GM18505 (cell line): ENCODE results near the gene LRRC57.

Experiments
- ATAC-seq: cut with Tn5 transposase; IDR thresholded peaks from one replicate; pipeline ENCODE4 v1.9.1; 2021; ENCODE audit not compliant: unreplicated experiment
- POLR2A ChIP-seq: IDR thresholded peaks from 4 replicates; pipeline ENCODE4 v1.6.1; 2011; ENCODE audit warnings: borderline replicate concordance; ENCODE audit not compliant: insufficient read depth, insufficient read length; ENCODE audit errors: extremely low read depth

LRRC57 gene

GRCh38 chr15:42548249-42549031 is at the start of gene LRRC57, which contains the start of gene HAUS2:
TSS of gene LRRC57 (minus strand) at chr15:42548793. CDS start at chr15:42548434, 359 bp downstream.
TSS of gene HAUS2 (plus strand) at chr15:42548838. CDS start at chr15:42548873, 35 bp downstream.
- peak; percentile 85 for TF ChIP-seq POLR2A
- peak; percentile 84 for ATAC-seq

GRCh38 chr15:42595626-42596240 is 47.1 kb upstream of the LRRC57 start:
- no peak for ATAC-seq
- no peak for TF ChIP-seq POLR2A

DNA sequence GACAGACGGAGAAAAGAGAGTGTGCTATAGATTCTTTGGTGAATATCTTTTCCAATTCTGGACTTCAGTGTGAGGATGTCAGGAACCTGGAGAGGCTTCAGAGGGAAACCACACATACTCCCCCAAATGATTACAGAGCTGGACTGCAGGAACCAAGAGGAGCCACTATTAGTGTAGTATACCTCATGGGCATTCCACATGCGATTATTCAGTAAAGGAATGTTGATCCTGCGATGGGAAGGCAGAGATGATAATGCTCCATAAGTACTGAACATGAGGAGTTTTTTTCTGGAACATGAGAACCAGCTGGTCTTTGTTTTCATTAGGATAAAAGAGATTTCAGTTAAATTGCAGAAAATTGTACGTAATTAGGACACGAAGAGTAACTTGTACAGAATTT is 45.5 kb upstream of the LRRC57 start:
- TF ChIP-seq POLR2A, result no peak

DNA sequence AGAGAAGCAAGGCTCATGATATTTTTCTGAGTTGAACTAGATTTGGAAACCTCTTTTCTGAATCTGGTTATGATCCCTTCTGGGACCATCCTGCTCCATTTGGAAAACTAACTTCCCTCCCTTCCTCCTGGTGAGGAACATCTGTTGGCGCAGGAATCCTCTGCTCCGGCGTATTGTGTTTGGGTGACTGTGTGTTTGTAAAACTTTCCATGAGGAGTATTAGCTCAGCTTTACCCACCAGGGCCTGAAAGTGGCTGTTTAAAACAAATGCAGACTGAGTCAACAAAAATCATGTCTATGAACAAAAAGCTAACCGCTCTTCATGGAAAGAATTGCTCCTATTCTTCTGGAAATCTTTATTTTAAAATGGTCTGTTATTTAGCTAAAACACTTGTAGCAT is 44.5 kb upstream of the LRRC57 start:
- no peak for TF ChIP-seq POLR2A
- ATAC-seq, result no peak

More for the DNA sequence above, 45.5 kb upstream of the LRRC57 start:
- ATAC-seq, result no peak

DNA sequence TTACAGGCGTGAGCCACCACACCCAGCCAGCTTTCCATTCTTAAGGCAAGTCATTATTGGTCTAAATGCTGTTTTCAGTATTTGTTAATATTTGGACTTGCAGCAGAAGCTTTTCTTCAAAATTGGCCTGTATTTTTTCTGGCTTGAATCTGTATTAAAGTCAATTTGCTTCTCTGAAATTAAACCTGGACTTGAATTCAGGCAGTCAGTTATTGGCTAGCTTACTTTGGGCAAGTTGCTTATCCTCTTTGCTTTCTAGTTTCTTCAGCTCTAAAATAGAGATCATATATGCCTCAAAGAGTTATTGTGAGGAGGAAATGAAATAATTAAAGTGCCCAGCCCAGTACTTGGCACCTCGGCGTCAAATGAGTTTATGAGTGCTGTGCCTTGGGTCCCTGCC is 44.1 kb upstream of the LRRC57 start:
- no peak for TF ChIP-seq POLR2A
- no peak for ATAC-seq

DNA sequence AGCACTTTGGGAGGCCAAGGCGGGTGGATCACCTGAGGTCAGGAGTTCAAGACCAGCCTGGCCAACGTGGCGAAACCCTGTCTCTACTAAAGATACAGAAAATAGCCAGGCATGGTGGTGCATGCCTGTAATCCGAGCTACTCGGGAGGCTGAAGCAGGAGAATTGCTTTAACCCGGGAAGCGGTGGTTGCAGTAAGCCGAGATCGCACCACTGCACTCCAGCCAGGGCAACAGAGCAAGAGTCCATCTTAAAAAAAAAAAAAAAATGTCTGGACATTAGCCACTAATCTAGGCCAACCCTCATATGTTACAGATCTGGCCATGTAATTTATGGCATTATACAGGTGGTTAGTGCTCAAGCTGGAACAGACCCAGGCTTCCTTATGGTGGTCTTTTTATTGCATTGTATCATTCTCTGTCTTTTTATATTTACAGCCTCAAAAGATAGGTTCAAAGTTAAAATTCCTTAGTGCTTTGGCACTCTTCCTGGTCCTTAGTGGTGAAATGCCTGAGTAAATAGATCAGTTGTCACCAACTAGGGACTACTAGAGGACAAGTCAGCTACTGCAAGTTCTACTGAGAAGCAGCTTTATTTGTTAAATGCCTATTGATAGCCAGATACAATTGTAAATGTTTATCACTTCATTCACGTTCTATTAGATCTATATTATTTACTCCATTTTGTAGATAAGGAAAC is 42.8 kb upstream of the LRRC57 start:
- TF ChIP-seq POLR2A, result no peak
- ATAC-seq, result no peak

GRCh38 chr15:42590619-42591237 is 42.1 kb upstream of the LRRC57 start:
- no peak for TF ChIP-seq POLR2A
- ATAC-seq, result no peak

DNA sequence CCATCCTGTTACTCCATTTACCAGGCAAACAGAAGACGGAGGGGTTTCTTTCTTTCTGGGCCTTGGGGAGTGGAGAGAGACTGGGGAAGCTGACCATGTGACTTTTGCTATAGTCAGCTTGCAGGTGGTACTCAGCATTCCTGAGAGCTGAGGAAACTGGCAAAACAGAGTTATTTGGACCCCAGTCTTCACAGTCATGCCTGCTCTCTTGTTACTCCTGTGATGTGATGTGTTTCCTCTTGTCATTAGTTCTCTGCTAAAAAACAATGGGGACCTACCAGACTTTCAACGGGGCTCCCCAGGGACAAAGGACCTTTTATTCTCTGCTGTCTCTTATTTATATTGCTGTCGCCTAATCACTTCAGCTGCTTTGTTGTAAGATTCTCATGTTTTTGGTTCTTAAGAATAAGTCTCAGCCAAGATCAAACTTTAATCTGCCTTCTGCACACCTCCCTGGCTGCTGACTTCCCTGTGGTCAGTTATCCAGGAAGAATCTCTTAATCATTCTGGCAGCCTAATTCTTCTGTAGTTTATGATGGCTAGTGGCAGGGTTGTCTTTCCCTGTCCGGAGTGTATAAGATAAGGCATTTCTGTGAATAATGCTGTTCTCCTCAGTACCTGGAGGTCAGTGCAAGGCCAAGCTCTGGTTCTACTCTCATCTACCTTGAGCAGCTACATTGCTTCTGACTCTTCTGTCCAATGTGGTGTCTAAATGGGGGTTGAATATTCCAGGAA is 35.6 kb upstream of the LRRC57 start:
- ATAC-seq, result no peak
- TF ChIP-seq POLR2A, result no peak

DNA sequence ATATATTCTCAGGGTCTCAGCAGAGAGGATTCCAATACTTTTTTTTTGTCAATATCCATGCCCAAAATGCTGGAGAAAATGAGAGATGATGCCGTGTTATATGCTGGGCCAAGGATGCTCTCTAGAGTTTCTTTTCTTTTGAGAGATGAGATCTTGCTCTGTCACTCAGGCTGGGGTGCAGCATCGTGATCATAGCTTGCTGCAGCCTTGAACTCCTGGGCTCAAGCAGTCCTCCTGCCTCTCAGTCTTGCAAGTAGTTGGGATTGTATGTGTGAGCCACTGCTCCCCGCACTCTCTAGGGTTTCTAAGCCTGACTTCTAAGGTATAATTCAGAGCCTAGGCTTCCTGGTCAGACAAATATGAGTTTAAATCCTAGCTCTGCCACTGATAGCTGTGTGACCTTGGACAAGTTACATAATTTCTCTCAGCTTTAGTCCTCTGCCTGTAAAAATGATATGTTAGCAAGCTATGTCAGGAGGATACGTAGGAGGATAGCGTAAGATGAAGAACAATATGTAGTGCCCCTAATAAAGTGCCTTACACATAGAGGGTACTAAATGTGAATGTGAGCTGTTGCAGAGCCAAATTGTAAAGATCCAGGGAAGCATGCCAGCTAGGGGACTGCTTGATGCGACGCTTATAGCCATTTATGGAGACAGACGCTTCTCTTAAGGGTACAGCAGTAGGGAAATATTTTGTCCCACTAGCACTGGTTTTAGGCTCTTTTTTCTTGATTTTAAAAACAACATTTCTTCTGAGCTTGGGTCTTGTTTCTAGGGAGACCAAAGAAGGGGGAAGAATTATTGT is 34.2 kb upstream of the LRRC57 start:
- ATAC-seq, result no peak
- TF ChIP-seq POLR2A, result no peak

DNA sequence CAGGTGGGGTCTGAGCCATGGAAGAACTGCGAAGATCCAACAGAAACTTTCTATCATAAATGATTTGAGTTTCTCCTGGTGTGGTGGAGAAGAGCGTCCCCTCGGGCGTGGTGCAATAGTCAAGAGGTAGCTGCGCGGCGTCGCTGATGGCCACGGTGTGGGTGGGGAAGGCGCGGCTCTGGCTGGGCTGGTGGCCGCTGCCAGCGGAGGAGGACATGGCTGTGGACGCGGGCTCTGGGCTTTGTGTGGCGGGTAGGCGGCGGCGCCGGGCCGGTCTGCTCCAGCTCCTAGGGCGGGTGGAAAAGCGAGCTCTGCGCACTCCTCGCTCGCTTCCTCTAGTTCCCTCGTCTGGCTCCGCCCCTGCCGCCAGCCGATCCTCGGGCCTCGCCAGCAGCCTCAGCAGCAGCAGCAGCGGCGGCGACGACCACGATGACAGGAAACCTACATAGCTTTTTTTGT is 32.7 kb upstream of the LRRC57 start:
- TF ChIP-seq POLR2A, result peak; percentile 37
- ATAC-seq, result peak; percentile 69

DNA sequence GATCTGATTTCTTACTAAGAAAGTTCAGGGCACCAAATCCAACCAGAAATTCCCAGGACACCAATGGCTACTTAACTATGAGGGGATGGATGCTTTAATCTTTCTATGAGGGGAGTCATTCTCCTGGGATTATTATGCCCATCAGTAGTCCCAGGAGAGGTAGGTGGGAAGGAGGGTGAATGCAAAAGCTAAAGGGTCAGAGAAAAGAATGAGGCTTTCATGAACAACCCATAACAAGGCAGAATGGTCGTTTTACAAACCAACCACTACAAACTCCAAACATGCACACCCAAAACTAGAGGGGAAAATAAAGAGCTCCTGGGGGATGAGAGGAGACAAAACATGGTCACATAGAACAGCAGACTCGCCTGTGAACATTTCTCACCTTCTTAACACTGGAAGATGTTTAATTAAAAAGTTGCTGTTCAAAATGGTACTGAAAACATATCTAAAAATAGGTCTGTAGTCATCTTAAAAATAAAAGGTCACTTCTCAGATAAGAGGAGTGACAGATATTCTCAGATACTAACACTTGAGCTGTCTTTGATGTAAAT is 30.5 kb upstream of the LRRC57 start:
- no peak for TF ChIP-seq POLR2A
- no peak for ATAC-seq

GRCh38 chr15:42577514-42578031 is 29.0 kb upstream of the LRRC57 start:
- TF ChIP-seq POLR2A, result no peak

GRCh38 chr15:42576776-42577175 is 28.2 kb upstream of the LRRC57 start:
- no peak for TF ChIP-seq POLR2A
- no peak for ATAC-seq

More at GRCh38 chr15:42577514-42578031, 29.0 kb upstream of the LRRC57 start:
- no peak for ATAC-seq
